Body of pancreas (tissue), 4 donors: Measurements from ENCODE around the gene LZTS3.

Source experiments
- POLR2A ChIP-seq, 3 donors: fragments of 450-650 bp; IDR thresholded peaks; one replicate each; pipeline ENCODE4 v1.6.1; 2016; ENCODE audit warnings: antibody characterized with exemption in 3 of 3, mild to moderate bottlenecking in 2 of 3
- TF ChIP-seq, protein P1 (sequence below), 7 experiments: fragments of 450-650 bp in 4 of 7; fragments of 200-600 bp in 3 of 7; sonication (generic) in 3 of 7; IDR thresholded peaks; one replicate each; pipeline ENCODE4 v1.5.1; 2016 to 2019; ENCODE audit warnings: antibody characterized with exemption in 7 of 7

DNA sequence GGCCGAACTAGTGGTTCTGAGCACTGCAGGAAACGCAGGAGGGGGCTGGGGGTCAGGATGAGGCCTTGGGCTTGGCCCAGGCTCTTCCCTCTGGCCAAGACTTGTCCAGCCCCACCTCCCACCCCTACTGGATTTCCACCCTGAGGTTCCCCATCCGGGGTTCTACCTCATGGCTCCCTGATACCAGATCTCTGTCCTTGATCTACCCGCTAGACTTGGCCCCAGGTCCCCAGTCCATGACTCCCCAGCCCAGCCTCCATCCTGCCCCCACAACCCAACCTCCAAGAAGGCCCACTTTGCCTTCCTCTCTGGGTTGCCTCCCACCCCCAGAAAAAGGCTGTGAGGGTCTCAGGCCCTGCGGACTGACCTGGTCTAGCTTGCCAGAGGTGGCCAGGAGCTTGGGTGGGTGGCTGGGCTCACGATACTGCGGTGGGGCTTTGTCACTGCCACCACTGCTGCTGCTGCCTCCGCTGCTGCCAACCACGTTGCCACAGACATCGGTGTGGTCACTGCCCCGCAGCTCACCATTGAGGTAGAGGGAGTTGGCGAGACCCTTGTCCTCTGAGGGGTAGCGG lies 6.9 kb downstream of the LZTS3 start:
- no peak for TF ChIP-seq POLR2A (IDR thresholded peaks at IDR 0.05)
- TF ChIP-seq, protein P1, sequence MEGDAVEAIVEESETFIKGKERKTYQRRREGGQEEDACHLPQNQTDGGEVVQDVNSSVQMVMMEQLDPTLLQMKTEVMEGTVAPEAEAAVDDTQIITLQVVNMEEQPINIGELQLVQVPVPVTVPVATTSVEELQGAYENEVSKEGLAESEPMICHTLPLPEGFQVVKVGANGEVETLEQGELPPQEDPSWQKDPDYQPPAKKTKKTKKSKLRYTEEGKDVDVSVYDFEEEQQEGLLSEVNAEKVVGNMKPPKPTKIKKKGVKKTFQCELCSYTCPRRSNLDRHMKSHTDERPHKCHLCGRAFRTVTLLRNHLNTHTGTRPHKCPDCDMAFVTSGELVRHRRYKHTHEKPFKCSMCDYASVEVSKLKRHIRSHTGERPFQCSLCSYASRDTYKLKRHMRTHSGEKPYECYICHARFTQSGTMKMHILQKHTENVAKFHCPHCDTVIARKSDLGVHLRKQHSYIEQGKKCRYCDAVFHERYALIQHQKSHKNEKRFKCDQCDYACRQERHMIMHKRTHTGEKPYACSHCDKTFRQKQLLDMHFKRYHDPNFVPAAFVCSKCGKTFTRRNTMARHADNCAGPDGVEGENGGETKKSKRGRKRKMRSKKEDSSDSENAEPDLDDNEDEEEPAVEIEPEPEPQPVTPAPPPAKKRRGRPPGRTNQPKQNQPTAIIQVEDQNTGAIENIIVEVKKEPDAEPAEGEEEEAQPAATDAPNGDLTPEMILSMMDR (IDR thresholded peaks at IDR 0.05), result no peak
